Neutrophil (primary cell): ENCODE results near the gene SLC25A46.
A peak's percentile ranks its signal among the peaks of the same experiment; 100 is the strongest.
"Not testable (repeated sequence)": the region's sequence is repeated elsewhere in the genome, so short reads cannot be mapped to it uniquely, and the experiment has no call there.

Experiments used
- H3K27ac ChIP-seq: fragments of 200-600 bp; sonication (generic); 2 replicates; pipeline ENCODE4 v1.5.1; 2016; ENCODE audit warnings: mild to moderate bottlenecking, moderate library complexity
- H3K27me3 ChIP-seq: fragments of 200-600 bp; sonication (generic); 2 replicates; pipeline ENCODE4 v1.6.0; 2016; ENCODE audit warnings: mild to moderate bottlenecking
- H3K36me3 ChIP-seq: fragments of 200-600 bp; sonication (generic); 2 replicates; pipeline ENCODE4 v1.5.1; 2017
- H3K4me1 ChIP-seq, 2 experiments: fragments of 200-600 bp in 1 of 2; sonication (generic) in 1 of 2; 1 replicate in 1 of 2; 2 replicates in 1 of 2; pipeline versions ENCODE4 v1.5.1 to v1.6.1; 2013 to 2016; ENCODE audit warnings: low read depth in 1 of 2, low read length in 1 of 2, mild to moderate bottlenecking in 1 of 2, moderate library complexity in 1 of 2; ENCODE audit not compliant: control insufficient read depth in 1 of 2, insufficient read depth in 1 of 2
- H3K4me3 ChIP-seq, 2 experiments: fragments of 200-600 bp in 1 of 2; sonication (generic) in 1 of 2; 1 replicate in 1 of 2; 2 replicates in 1 of 2; pipeline ENCODE4 v1.5.1; 2013 to 2016; ENCODE audit warnings: low read depth in 1 of 2, low read length in 1 of 2, mild to moderate bottlenecking in 1 of 2, moderate library complexity in 1 of 2
- H3K9me3 ChIP-seq: fragments of 200-600 bp; sonication (generic); 2 replicates; pipeline ENCODE4 v1.5.1; 2016
- TF ChIP-seq, protein P1 (sequence below): fragments of 200-600 bp; sonication (generic); IDR thresholded peaks from 2 replicates; pipeline ENCODE4 v1.5.1; 2016; ENCODE audit warnings: antibody characterized with exemption

The SLC25A46 gene

DNA sequence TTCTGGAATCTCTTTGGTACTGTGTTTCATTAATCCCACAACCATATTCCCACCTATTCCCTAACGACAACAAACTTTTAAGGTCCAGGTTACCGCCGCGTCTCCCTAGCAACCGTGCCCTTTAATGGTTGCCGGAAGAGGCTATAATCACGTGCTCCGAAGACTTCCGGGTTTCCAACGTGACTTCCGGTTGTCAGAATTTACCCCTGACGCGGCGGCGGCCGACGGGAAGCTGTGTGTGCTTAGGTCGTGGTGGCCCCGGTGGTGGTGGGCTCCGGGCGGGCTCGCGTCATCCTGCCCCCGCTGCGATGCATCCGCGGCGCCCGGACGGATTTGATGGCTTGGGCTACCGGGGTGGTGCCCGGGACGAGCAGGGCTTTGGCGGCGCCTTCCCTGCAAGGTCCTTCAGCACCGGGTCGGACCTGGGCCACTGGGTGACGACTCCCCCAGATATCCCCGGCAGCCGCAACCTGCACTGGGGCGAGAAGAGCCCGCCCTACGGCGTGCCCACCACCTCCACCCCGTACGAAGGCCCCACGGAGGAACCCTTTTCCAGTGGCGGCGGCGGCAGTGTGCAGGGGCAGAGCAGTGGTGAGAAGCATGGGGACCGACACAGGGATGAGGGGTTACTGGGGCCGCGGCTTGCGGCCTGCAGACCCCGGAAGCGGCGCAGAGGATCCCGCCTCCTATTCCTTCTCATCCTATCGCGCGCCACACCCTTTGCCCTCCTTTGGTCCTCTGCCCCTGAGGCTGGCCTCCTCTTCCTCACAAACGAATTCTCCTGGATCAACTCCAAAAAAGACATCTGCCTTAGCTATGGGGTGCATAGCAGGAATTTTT lies at the start of gene SLC25A46:
Gene SLC25A46 (plus strand): TSS at position 196 of the 840 bp plus-strand sequence. CDS start 113 bp downstream, at position 309.
- no peaks in the 10 kb centered on the region for H3K9me3 ChIP-seq
- peaks cover 42% of the 10 kb centered on the region for H3K27me3 ChIP-seq
- H3K4me3 ChIP-seq, result peak within 1 kb of the TSS; percentile 77 to 89
- H3K36me3 ChIP-seq, result no peaks in the 10 kb centered on the region
- TF ChIP-seq, protein P1, sequence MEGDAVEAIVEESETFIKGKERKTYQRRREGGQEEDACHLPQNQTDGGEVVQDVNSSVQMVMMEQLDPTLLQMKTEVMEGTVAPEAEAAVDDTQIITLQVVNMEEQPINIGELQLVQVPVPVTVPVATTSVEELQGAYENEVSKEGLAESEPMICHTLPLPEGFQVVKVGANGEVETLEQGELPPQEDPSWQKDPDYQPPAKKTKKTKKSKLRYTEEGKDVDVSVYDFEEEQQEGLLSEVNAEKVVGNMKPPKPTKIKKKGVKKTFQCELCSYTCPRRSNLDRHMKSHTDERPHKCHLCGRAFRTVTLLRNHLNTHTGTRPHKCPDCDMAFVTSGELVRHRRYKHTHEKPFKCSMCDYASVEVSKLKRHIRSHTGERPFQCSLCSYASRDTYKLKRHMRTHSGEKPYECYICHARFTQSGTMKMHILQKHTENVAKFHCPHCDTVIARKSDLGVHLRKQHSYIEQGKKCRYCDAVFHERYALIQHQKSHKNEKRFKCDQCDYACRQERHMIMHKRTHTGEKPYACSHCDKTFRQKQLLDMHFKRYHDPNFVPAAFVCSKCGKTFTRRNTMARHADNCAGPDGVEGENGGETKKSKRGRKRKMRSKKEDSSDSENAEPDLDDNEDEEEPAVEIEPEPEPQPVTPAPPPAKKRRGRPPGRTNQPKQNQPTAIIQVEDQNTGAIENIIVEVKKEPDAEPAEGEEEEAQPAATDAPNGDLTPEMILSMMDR, result no peak
- peak within 1 kb of the TSS; percentile 75 for H3K27ac ChIP-seq
- peaks cover 12 to 15% of the 10 kb centered on the region in 2 experiments for H3K4me1 ChIP-seq

DNA sequence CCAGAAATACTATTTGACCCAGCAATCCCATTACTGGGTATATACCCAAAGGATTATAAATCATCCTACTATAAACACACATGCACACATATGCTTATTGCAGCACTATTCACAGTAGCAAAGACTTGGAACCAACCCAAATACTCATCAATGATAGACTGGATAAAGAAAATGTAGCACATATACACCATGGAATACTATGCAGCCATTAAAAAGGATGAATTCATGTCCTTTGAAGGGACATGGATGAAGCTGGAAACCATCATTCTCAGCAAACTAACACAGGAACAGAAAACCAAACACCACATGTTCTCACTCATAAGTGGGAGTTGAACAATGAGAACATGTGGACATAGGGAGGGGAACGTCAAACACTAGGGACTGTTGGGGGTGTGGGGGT lies 48.2 kb upstream of the SLC25A46 start:
- not testable (repeated sequence) for H3K27ac ChIP-seq, H3K4me3 ChIP-seq, H3K36me3 ChIP-seq, H3K4me1 ChIP-seq, H3K9me3 ChIP-seq, H3K27me3 ChIP-seq

DNA sequence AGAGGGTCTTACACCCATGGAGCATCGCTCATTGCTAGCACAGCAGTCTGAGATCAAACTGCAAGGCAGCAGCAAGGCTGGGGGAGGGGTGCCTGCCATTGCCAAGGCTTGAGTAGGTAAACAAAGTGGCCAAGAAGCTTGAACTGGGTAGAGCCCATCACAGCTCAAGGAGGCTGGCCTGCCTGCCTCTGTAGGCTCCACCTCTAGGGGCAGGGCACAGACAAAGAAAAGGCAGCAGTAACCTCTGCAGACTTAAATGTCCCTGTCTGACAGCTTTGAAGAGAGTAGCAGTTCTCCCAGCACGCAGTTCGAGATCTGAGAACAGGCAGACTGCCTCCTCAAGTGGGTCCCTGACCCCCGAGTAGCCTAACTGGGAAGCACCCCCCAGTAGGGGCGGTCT lies 46.1 kb upstream of the SLC25A46 start:
- H3K4me1 ChIP-seq, H3K4me3 ChIP-seq, H3K36me3 ChIP-seq, H3K27ac ChIP-seq, H3K27me3 ChIP-seq, H3K9me3 ChIP-seq: not testable (repeated sequence)

DNA sequence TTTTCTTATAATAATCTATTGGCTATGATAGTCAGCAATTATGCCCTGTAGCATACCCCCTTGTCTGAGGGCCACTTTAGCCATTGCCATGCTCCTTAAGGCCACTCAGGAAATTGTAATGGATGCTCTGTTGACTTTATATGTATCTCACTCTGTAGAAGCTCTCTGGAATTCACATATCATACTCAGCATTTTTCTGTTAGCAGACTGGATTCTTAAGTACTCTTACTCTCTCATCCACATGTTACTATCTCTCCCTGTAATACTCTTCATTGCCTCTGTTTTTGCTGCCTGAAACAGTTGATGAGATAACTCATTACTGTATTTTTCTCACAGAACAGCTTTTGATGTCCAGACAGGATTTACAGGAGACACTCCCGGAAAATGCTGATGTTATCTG lies 36.5 kb upstream of the SLC25A46 start:
- H3K4me1 ChIP-seq, result no peaks in the 10 kb centered on the region
- TF ChIP-seq, protein P1, result no peak
- no peaks in the 10 kb centered on the region for H3K9me3 ChIP-seq
- H3K36me3 ChIP-seq, result no peaks in the 10 kb centered on the region
- H3K4me3 ChIP-seq, result no peak overlapping the region
- H3K27me3 ChIP-seq, result no peaks in the 10 kb centered on the region
- no peak overlapping the region for H3K27ac ChIP-seq

DNA sequence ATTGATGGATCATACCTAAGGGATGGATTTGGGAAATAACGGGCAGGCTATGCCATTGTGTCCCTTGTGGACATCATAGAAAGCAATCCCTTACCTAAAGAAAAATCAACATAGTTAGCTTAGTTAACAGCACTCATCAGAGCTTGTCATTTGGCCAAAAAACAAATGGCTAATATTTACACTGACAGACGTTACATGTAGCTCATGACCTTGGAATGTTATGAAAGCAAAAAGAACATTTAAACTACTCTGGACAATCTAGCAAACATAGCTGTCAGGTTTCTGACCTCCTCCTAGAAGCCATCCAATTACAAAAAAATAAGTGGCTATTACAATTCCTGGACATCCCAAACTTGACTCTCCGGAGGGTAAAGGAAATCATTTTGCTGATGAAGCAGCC lies 36.1 kb upstream of the SLC25A46 start:
- H3K9me3 ChIP-seq, result no peaks in the 10 kb centered on the region
- no peaks in the 10 kb centered on the region for H3K4me1 ChIP-seq
- H3K27ac ChIP-seq, result no peak overlapping the region
- H3K27me3 ChIP-seq, result no peaks in the 10 kb centered on the region
- H3K4me3 ChIP-seq, result no peak overlapping the region
- no peaks in the 10 kb centered on the region for H3K36me3 ChIP-seq
- TF ChIP-seq, protein P1, result no peak

DNA sequence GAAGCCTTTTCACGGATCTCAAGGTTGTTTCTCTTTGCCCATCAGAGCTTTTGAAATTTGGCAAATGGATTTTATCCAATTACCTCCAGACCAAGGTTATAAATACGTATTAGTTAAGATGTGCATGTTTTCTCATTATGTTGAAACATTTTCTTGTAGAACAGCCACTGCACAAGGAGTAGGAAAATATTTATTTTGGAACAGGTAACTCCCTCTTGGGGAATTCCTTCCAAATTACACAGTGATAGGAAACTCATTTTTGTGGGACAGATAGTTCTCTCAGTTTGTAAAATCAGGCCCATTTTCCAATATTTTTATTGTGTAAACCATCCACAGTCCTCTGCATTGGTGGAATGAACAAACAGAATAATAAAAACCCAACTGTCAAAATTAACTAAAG lies 35.3 kb upstream of the SLC25A46 start:
- Histone ChIP-seq H3K9me3 (no peaks in the 10 kb centered on the region), H3K36me3 (no peaks in the 10 kb centered on the region), H3K4me1 (no peaks in the 10 kb centered on the region), H3K4me3 (no peak overlapping the region), H3K27ac (no peak overlapping the region), H3K27me3 (no peaks in the 10 kb centered on the region)
- TF ChIP-seq, protein P1, result no peak
